GM12891 (cell line): ENCODE data around the gene FLYWCH1.

Source experiments
- POLR2A ChIP-seq: IDR thresholded peaks from 2 replicates; pipeline ENCODE4 v1.6.1; 2011; ENCODE audit warnings: low read depth, low read length, control low read depth
- POLR2AphosphoS5 ChIP-seq: IDR thresholded peaks from 2 replicates; pipeline ENCODE4 v1.6.1; 2011; ENCODE audit warnings: low read depth, low read length, control low read depth
- POU2F2 ChIP-seq: IDR thresholded peaks from 2 replicates; pipeline ENCODE4 v1.6.1; 2011; ENCODE audit warnings: low read depth, mild to moderate bottlenecking, control low read depth, low read length, moderate library complexity
- TAF1 ChIP-seq: IDR thresholded peaks from 2 replicates; pipeline ENCODE4 v1.6.1; 2011; ENCODE audit warnings: low read depth, low read length, control low read depth

GRCh38 chr16:2981899-2982250 lies 70.1 kb downstream of the FLYWCH1 start:
- TF ChIP-seq POLR2A (no peak), POLR2AphosphoS5 (no peak), POU2F2 (no peak), TAF1 (no peak)
